ENCODE data around the gene CD86. TPM values are rescaled to one million over a fixed set of nuclear protein-coding genes. Genes with fewer than 3 reads are reported as not detected.

CD86 gene
- total and polyA plus RNA-seq, 10 donors: 9.8 to 41.8 (median 25.3) TPM

DNA sequence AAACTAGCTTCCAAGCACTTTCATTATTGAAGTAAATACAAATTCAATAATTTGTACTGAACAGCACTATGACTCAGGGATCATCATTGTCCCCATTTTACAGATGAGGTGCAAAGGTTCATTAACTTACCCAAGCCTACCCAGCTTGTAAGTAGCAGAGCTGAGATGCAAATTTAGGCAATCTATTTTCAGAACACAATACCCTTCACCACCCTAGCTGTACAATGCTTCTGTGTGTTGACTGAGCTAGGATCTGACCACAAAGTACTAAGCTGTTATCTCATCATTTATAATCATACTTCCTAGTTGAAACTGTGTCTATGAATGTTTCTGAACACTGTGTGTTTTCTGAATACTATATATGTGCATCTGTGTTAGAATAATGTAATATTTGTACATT lies 29.9 kb upstream of the CD86 start:
- peaks cover 0 to 19% (median 9%) of the 10 kb centered on the region in 7 donors for H3K27me3 ChIP-seq (replicated peaks in 1 of 7)
- H3K36me3 ChIP-seq: no peaks in the 10 kb centered on the region
- intact Hi-C loops (cut with DNase I; ENCODE audit: low total_unique reads): no loop called here
- TF ChIP-seq POLR2A (IDR thresholded peaks at IDR 0.05) (no peak), POLR2AphosphoS5 (IDR thresholded peaks at IDR 0.05) (no peak)
- TF ChIP-seq, protein P1, sequence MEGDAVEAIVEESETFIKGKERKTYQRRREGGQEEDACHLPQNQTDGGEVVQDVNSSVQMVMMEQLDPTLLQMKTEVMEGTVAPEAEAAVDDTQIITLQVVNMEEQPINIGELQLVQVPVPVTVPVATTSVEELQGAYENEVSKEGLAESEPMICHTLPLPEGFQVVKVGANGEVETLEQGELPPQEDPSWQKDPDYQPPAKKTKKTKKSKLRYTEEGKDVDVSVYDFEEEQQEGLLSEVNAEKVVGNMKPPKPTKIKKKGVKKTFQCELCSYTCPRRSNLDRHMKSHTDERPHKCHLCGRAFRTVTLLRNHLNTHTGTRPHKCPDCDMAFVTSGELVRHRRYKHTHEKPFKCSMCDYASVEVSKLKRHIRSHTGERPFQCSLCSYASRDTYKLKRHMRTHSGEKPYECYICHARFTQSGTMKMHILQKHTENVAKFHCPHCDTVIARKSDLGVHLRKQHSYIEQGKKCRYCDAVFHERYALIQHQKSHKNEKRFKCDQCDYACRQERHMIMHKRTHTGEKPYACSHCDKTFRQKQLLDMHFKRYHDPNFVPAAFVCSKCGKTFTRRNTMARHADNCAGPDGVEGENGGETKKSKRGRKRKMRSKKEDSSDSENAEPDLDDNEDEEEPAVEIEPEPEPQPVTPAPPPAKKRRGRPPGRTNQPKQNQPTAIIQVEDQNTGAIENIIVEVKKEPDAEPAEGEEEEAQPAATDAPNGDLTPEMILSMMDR (IDR thresholded peaks at IDR 0.05 in 8 of 11, conservative IDR thresholded peaks at IDR 0.05 in 3 of 11): no peak
- peaks cover 4 to 26% (median 9%) of the 10 kb centered on the region in 6 donors for H3K4me1 ChIP-seq
- no peaks in the 10 kb centered on the region for H3K9me3 ChIP-seq
- DNase-seq: no peak
- H3K27ac ChIP-seq: peak overlapping the region in 1 of 8 donors; percentile 29
- no peak overlapping the region for H3K4me3 ChIP-seq

DNA sequence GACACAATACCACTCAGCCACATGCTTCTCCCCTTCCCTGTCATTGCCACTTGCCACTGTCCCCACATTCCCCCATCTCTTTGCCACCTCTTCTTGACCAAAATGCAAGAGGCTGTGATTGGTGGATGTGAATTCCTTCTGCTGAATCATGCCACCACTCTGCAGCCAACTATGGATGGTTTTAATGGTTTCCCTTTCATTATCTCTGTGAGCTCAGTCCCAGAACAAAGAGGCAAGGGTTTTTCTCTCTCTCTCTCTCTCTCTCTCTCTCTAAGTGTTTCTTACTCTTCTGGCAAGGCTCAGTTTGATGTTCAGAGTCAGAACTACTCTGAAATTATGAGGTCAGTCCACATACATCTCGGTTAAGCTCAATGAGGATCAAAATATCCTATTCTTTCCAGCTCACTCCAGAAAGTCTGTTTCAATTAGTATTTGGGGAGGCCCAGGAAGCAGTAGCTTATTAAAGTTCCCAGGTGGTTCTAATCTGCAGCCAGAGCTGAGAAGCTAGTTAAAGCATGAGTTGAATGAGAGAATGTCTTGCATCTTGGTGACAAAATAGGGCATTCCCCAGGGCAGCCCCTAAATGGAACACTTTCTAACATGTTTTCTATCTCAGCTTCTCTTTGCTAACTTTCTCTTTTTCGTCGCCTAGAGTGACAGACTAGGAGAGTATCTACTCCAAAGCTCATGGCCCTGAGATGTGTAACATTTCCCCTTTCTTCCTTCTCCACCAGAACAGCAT lies 24.6 kb upstream of the CD86 start:
- peaks cover 0 to 11% (median 4%) of the 10 kb centered on the region in 8 donors for H3K9me3 ChIP-seq
- DNase-seq: no peak
- H3K27me3 ChIP-seq (replicated peaks in 1 of 7): no peaks in the 10 kb centered on the region
- 51 to 86% (median 80%) methylated on average over 3 of the region's 3 CpGs for WGBS, 5 donors
- TF ChIP-seq, protein P1 (IDR thresholded peaks at IDR 0.05 in 8 of 11, conservative IDR thresholded peaks at IDR 0.05 in 3 of 11): no peak
- no peak for TF ChIP-seq POLR2AphosphoS5 (IDR thresholded peaks at IDR 0.05)
- intact Hi-C loops (cut with DNase I; ENCODE audit: low total_unique reads): no loop called here
- H3K27ac ChIP-seq: peak overlapping the region in 1 of 8 donors; percentile 9
- peaks cover 0 to 4% (median 0%) of the 10 kb centered on the region in 6 donors for H3K4me1 ChIP-seq
- no peak overlapping the region for H3K4me3 ChIP-seq
- no peaks in the 10 kb centered on the region for H3K36me3 ChIP-seq

DNA sequence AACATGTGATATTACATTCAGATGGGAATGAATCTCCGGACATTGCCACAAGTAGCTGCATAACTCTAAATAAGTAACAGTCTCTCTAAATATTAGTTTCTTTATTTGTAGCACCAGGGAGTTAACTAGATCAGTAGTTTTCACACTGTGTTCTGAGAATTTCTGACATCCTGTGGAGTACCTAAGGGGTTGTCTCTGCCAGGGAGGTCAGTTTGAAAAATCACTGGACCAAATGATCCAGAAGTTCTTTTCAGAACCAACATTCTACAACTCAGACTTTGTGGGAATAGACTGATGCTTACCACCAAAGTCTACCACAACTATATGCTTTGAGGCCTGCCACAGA lies 24.1 kb upstream of the CD86 start:
- Histone ChIP-seq H3K36me3 (no peaks in the 10 kb centered on the region), H3K4me3 (no peak overlapping the region), H3K27ac (peak overlapping the region in 1 of 8 donors; percentile 9), H3K9me3 (peaks cover 0 to 17% (median 9%) of the 10 kb centered on the region in 8 donors), H3K27me3 (replicated peaks in 1 of 7) (no peaks in the 10 kb centered on the region), H3K4me1 (no peaks in the 10 kb centered on the region)
- DNase-seq: no peak
- intact Hi-C loops (cut with DNase I; ENCODE audit: low total_unique reads): no loop called here
- TF ChIP-seq, protein P1 (IDR thresholded peaks at IDR 0.05 in 8 of 11, conservative IDR thresholded peaks at IDR 0.05 in 3 of 11): no peak
- TF ChIP-seq POLR2A (IDR thresholded peaks at IDR 0.05) (no peak), POLR2AphosphoS5 (IDR thresholded peaks at IDR 0.05) (no peak)
- WGBS, 5 donors: 64 to 89% (median 80%) methylated on average over 1 of the region's 1 CpG

DNA sequence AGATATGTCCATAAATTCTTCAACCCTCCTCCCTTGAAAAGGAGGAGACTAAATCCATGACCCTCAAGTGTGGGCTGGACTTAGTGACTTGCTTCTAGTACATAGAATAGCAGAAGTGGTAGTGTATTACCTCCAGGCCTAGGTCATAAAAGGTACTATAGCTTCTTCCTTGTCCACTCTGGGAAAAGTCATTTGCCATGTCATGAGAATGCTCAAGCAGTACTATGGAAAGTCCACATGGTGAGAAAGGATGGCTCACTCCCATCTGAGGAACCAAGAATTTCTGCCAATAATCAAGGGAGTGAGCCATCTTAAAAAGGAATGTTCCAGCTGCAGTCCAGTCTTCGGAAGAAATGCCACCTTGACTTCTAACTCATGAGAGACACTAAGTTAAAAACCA lies 22.6 kb upstream of the CD86 start:
- Histone ChIP-seq H3K27me3 (replicated peaks in 1 of 7) (no peaks in the 10 kb centered on the region), H3K4me3 (no peak overlapping the region), H3K36me3 (peaks cover 0 to 8% (median 0%) of the 10 kb centered on the region in 6 donors), H3K4me1 (no peaks in the 10 kb centered on the region), H3K9me3 (peaks cover 0 to 31% (median 23%) of the 10 kb centered on the region in 8 donors), H3K27ac (no peak overlapping the region)
- WGBS, 5 donors: 76 to 94% (median 86%) methylated on average over 1 of the region's 1 CpG
- DNase-seq: no peak
- intact Hi-C loops (cut with DNase I; ENCODE audit: low total_unique reads): no loop called here
- TF ChIP-seq, protein P1 (IDR thresholded peaks at IDR 0.05 in 8 of 11, conservative IDR thresholded peaks at IDR 0.05 in 3 of 11): no peak
- no peak for TF ChIP-seq POLR2AphosphoS5 (IDR thresholded peaks at IDR 0.05)
- TF ChIP-seq POLR2A (IDR thresholded peaks at IDR 0.05): no peak

Data from spleen (tissue), 11 donors.